GM23338 (cell line): ENCODE data around the gene ZNF644. TPM values are rescaled to one million over a fixed set of nuclear protein-coding genes. Genes with fewer than 3 reads are reported as not detected.

Source experiments
- ATAC-seq: fragments of 200-7000 bp; cut with Tn5 transposase; 3 replicates; pipeline ENCODE4 v1.9.1; 2020
- DNase-seq: peaks from one replicate; pipeline ENCODE4 v3.0.0-alpha.2; 2015; ENCODE audit warnings: low spot score
- H2AFZ ChIP-seq: fragments of 200-600 bp; sonication (generic); 2 replicates; pipeline ENCODE4 v1.8.0; 2016; ENCODE audit warnings: antibody characterized with exemption, mild to moderate bottlenecking, moderate library complexity
- H3F3A ChIP-seq: fragments of 200-600 bp; sonication (generic); replicated peaks from 2 replicates; pipeline ENCODE4 v1.8.0; 2017; ENCODE audit warnings: antibody characterized with exemption, mixed run types, low read depth
- H3K27ac ChIP-seq: fragments of 200-600 bp; sonication (generic); 2 replicates; pipeline ENCODE4 v1.6.1; 2016; ENCODE audit warnings: low read depth
- H3K27me3 ChIP-seq: fragments of 200-600 bp; sonication (generic); 2 replicates; pipeline ENCODE4 v1.8.0; 2016; ENCODE audit warnings: mild to moderate bottlenecking, mixed run types, moderate library complexity; ENCODE audit not compliant: insufficient read depth
- H3K36me3 ChIP-seq: fragments of 200-600 bp; sonication (generic); 2 replicates; pipeline ENCODE4 v1.8.0; 2016; ENCODE audit warnings: mild to moderate bottlenecking; ENCODE audit not compliant: insufficient read depth
- H3K4me1 ChIP-seq: fragments of 200-600 bp; sonication (generic); 2 replicates; pipeline ENCODE4 v1.8.0; 2016; ENCODE audit warnings: mild to moderate bottlenecking, moderate library complexity; ENCODE audit not compliant: insufficient read depth
- H3K4me2 ChIP-seq: fragments of 200-600 bp; sonication (generic); 2 replicates; pipeline ENCODE4 v1.7.1; 2017; ENCODE audit warnings: mixed run types
- H3K4me3 ChIP-seq: fragments of 200-600 bp; sonication (generic); 2 replicates; pipeline ENCODE4 v1.6.1; 2016; ENCODE audit warnings: mixed run types
- H3K79me2 ChIP-seq: fragments of 200-600 bp; sonication (generic); replicated peaks from 2 replicates; pipeline ENCODE4 v1.8.0; 2017; ENCODE audit warnings: mild to moderate bottlenecking; ENCODE audit not compliant: insufficient read depth
- H3K9me2 ChIP-seq: fragments of 200-600 bp; sonication (generic); 2 replicates; pipeline ENCODE4 v1.8.0; 2017; ENCODE audit not compliant: insufficient read depth
- H4K20me1 ChIP-seq: fragments of 200-600 bp; sonication (generic); replicated peaks from 2 replicates; pipeline ENCODE4 v1.8.0; 2017; ENCODE audit warnings: mild to moderate bottlenecking; ENCODE audit not compliant: insufficient read depth
- H3K27ac Mint-ChIP-seq: 2 replicates; pipeline ENCODE4 v1.8.0; 2020; ENCODE audit warnings: inconsistent platforms, mild to moderate bottlenecking, moderate library complexity, mixed read lengths
- H3K27me3 Mint-ChIP-seq: 3 replicates; pipeline ENCODE4 v1.8.0; 2022; ENCODE audit warnings: low read depth, mild to moderate bottlenecking, moderate library complexity, mixed read lengths, inconsistent platforms; ENCODE audit not compliant: insufficient read depth, poor library complexity
- H3K36me3 Mint-ChIP-seq: 3 replicates; pipeline ENCODE4 v1.8.0; 2021; ENCODE audit warnings: low read depth, mild to moderate bottlenecking, inconsistent platforms, moderate library complexity, mixed read lengths
- H3K4me1 Mint-ChIP-seq: 3 replicates; pipeline ENCODE4 v1.8.0; 2020; ENCODE audit warnings: mild to moderate bottlenecking, inconsistent platforms, mixed read lengths
- H3K4me3 Mint-ChIP-seq: 3 replicates; pipeline ENCODE4 v1.8.0; 2021; ENCODE audit warnings: moderate library complexity, mild to moderate bottlenecking, inconsistent platforms, mixed read lengths
- H3K9me3 Mint-ChIP-seq: 3 replicates; pipeline ENCODE4 v1.8.0; 2020; ENCODE audit warnings: moderate library complexity, mild to moderate bottlenecking, inconsistent platforms, mixed read lengths
- CREB1 ChIP-seq: fragments of 250-450 bp; sonication (Bioruptor Pico); IDR thresholded peaks from 2 replicates; pipeline ENCODE4 v1.5.0; 2020; ENCODE audit warnings: low read depth, mild to moderate bottlenecking, moderate library complexity
- EZH2 ChIP-seq: fragments of 200-600 bp; sonication (generic); IDR thresholded peaks from one replicate; pipeline ENCODE4 v1.8.0; 2017; ENCODE audit warnings: antibody characterized with exemption, mild to moderate bottlenecking, low read depth; ENCODE audit not compliant: unreplicated experiment
- EZH2phosphoT487 ChIP-seq: fragments of 200-600 bp; sonication (generic); IDR thresholded peaks from one replicate; pipeline ENCODE4 v1.8.1; 2018; ENCODE audit warnings: antibody characterized with exemption; ENCODE audit not compliant: unreplicated experiment
- JUNB ChIP-seq: IDR thresholded peaks from one replicate; pipeline ENCODE4 v1.6.1; 2016; ENCODE audit warnings: antibody characterized with exemption; ENCODE audit not compliant: unreplicated experiment
- NANOG ChIP-seq: IDR thresholded peaks from 2 replicates; pipeline ENCODE4 v1.6.1; 2016; ENCODE audit warnings: antibody characterized with exemption, borderline replicate concordance
- POLR2AphosphoS5 ChIP-seq: IDR thresholded peaks from 2 replicates; pipeline ENCODE4 v1.6.1; 2016; ENCODE audit warnings: antibody characterized with exemption, low read depth
- REST ChIP-seq: IDR thresholded peaks from one replicate; pipeline ENCODE4 v1.6.1; 2018; ENCODE audit warnings: antibody characterized with exemption; ENCODE audit not compliant: unreplicated experiment
- STAT1 ChIP-seq: IDR thresholded peaks from one replicate; pipeline ENCODE4 v1.6.1; 2016; ENCODE audit warnings: antibody characterized with exemption; ENCODE audit not compliant: unreplicated experiment
- polyA plus RNA-seq: library from polyadenylated mRNA; unstranded; fragments of >200 nt; fragmentation: Nextera tagmentation; extraction: Ambion mirVana; gene quantifications from 2 replicates; pipeline ENCODE4 v1.2.1, GENCODE V29; 2016
- total RNA-seq: library from RNA; depleted of rRNA; stranded (reverse); fragments of >200 nt; shearing (Covaris generic); gene quantifications from 2 replicates; pipeline ENCODE4 v1.2.3, GENCODE V29; 2014
- TF ChIP-seq, protein P1 (sequence below): IDR thresholded peaks from 2 replicates; pipeline ENCODE4 v1.6.1; 2016; ENCODE audit warnings: antibody characterized with exemption
- TF ChIP-seq, protein P2 (sequence below), 2 experiments: fragments of 200-600 bp in 1 of 2; sonication (generic) in 1 of 2; conservative IDR thresholded peaks; 2 replicates each; pipeline versions ENCODE4 v1.5.1 to v1.6.1; 2016 to 2017; ENCODE audit warnings: antibody characterized with exemption in 2 of 2, low read depth in 2 of 2, mild to moderate bottlenecking in 2 of 2, moderate library complexity in 1 of 2

The ZNF644 gene
- total and polyA plus RNA-seq, 2 experiments from 2014 or later = 101 to 103 TPM

DNA sequence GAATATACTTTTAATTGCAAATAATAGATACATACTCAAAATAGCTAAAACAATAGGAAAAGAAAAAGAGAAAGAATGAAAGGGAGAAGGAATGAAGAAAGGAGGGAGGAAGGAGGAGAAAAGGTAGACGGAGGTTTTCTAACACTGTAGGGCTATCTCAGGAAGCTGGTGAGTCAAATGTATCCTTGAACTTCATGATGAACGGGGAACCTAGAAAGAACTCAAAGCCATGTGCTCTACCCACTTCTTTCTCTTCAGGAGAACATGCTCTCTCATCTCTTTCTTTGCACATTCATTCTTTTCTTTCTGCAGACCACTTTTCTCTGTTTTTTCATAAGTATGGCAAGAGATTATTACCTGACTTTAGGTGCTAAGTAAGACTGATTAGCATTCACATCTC lies 37.3 kb upstream of the ZNF644 start:
- H3K4me3 ChIP-seq = no peak overlapping the region
- no peaks in the 10 kb centered on the region for H3K36me3 ChIP-seq
- Mint-ChIP-seq H3K36me3 (peaks cover 5% of the 10 kb centered on the region; the same call in 2 of the 3 replicates), H3K27me3 (no peaks in the 10 kb centered on the region), H3K4me3 (no peak overlapping the region), H3K27ac (no peak overlapping the region), H3K9me3 (peaks cover 3% of the 10 kb centered on the region; the same call in 1 of the 3 replicates), H3K4me1 (no peaks in the 10 kb centered on the region)
- ATAC-seq (no peak), DNase-seq (no peak)
- H3K4me2 ChIP-seq = no peak overlapping the region
- no peaks in the 10 kb centered on the region for H3K79me2 ChIP-seq
- 0 out of 2 replicates have a peak, but pooled peaks cover 3% of the 10 kb centered on the region for H3K27me3 ChIP-seq
- H3K9me2 ChIP-seq = peaks cover 17% of the 10 kb centered on the region; the same call in 1 of the 2 replicates
- no peak overlapping the region for H3K27ac ChIP-seq
- no peaks in the 10 kb centered on the region for H4K20me1 ChIP-seq
- no peaks in the 10 kb centered on the region for H3F3A ChIP-seq
- no peaks in the 10 kb centered on the region for H3K4me1 ChIP-seq
- TF ChIP-seq STAT1 (no peak), JUNB (no peak), NANOG (no peak), POLR2AphosphoS5 (no peak), EZH2phosphoT487 (no peak), CREB1 (CRISPR knock-in tag) (no peak), EZH2 (no peak)
- TF ChIP-seq, protein P1, sequence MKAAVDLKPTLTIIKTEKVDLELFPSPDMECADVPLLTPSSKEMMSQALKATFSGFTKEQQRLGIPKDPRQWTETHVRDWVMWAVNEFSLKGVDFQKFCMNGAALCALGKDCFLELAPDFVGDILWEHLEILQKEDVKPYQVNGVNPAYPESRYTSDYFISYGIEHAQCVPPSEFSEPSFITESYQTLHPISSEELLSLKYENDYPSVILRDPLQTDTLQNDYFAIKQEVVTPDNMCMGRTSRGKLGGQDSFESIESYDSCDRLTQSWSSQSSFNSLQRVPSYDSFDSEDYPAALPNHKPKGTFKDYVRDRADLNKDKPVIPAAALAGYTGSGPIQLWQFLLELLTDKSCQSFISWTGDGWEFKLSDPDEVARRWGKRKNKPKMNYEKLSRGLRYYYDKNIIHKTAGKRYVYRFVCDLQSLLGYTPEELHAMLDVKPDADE = no peak
- TF ChIP-seq, protein P2, sequence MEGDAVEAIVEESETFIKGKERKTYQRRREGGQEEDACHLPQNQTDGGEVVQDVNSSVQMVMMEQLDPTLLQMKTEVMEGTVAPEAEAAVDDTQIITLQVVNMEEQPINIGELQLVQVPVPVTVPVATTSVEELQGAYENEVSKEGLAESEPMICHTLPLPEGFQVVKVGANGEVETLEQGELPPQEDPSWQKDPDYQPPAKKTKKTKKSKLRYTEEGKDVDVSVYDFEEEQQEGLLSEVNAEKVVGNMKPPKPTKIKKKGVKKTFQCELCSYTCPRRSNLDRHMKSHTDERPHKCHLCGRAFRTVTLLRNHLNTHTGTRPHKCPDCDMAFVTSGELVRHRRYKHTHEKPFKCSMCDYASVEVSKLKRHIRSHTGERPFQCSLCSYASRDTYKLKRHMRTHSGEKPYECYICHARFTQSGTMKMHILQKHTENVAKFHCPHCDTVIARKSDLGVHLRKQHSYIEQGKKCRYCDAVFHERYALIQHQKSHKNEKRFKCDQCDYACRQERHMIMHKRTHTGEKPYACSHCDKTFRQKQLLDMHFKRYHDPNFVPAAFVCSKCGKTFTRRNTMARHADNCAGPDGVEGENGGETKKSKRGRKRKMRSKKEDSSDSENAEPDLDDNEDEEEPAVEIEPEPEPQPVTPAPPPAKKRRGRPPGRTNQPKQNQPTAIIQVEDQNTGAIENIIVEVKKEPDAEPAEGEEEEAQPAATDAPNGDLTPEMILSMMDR (conservative IDR thresholded peaks at IDR 0.05; ENCODE audit: low read depth in 2 of 2) = no peak
- H2AFZ ChIP-seq = peak overlapping the region; percentile 48; the same call in 1 of the 2 replicates

DNA sequence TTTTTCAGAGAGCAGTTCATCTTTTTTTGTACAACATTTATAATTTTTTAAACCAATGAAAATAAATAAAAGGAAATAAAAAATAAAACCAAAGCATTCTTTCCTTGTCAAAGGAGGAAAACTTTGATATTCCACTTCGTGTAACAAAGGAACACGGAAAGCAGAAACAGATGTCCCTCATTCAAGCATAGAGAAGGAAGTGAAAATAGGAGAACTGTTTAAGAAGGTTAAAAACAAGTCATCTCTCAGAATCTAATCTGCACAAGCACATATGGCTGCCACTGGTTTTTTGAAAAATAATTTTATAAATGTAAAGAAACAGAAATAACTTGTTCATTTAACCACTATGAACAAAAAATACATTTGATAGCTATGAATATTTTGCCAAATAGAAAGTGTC lies 35.9 kb upstream of the ZNF644 start:
- DNase-seq (no peak), ATAC-seq (no peak)
- Mint-ChIP-seq H3K27me3 (no peaks in the 10 kb centered on the region), H3K4me1 (no peaks in the 10 kb centered on the region), H3K36me3 (peaks cover 3% of the 10 kb centered on the region; the same call in 2 of the 3 replicates), H3K27ac (no peak overlapping the region), H3K4me3 (no peak overlapping the region), H3K9me3 (peaks cover 3% of the 10 kb centered on the region; the same call in 1 of the 3 replicates)
- no peaks in the 10 kb centered on the region for H3K79me2 ChIP-seq
- TF ChIP-seq CREB1 (CRISPR knock-in tag) (no peak), REST (no peak)
- no peaks in the 10 kb centered on the region for H3K36me3 ChIP-seq
- H3K4me2 ChIP-seq = no peak overlapping the region
- H3K27me3 ChIP-seq = 0 out of 2 replicates have a peak, but pooled peaks cover 4% of the 10 kb centered on the region
- no peaks in the 10 kb centered on the region for H4K20me1 ChIP-seq
- no peaks in the 10 kb centered on the region for H3F3A ChIP-seq
- H2AFZ ChIP-seq = no peak overlapping the region
- H3K4me3 ChIP-seq = no peak overlapping the region
- peaks cover 7% of the 10 kb centered on the region; the same call in 1 of the 2 replicates for H3K9me2 ChIP-seq
- H3K27ac ChIP-seq = no peak overlapping the region
- no peaks in the 10 kb centered on the region for H3K4me1 ChIP-seq
